Activated T-helper 1 cell treated with Interleukin-2 at 50 U/mL for 16 hours (primary cell): ENCODE measurements around the gene TTN.
"Not testable (repeated sequence)": the region's sequence is repeated elsewhere in the genome, so short reads cannot be mapped to it uniquely, and the experiment has no call there.

Experiments used
- DNase-seq: peaks from one replicate; pipeline ENCODE4 v3.0.0-alpha.2; 2020; ENCODE audit warnings: low read depth

The TTN gene

DNA sequence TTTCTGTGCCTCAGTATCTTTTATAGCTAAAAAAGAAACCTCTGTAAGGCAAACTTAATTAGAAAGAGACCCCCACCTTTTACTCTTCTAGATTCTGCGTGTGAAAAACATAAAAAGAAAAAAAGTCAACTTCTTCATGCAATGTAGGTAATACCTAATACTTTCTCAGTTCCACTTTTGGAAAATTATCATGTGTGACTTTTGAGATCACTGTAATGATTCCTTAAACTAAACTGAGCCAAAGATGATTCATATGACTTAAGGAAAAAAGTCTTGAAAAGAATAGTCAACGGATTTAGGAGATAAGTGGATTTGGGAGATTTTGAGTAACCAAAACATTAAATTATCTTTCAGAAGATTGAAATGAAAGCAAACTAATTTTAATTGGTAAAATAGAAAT, 278.0 kb downstream of the TTN start:
- DNase-seq: no peak

DNA sequence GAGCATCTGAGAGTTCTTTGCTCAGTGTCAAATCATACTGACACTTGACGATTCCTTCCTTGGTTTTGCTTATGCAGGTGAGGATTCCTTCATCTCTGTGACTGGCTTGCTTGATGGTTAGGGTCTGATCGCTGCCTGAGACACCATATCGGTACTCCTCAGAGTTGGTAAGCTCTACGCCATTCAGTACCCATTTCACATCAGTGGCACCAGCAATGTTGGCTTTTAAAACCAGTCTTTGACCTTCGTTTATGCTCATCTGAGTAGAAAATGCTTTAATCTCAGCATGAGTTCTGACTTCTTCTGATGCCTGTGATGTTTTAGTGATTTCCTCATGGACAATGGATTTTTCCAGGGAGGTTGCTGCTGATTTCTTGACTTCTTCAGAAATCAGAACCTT, 278.6 kb downstream of the TTN start:
- DNase-seq: no peak

DNA sequence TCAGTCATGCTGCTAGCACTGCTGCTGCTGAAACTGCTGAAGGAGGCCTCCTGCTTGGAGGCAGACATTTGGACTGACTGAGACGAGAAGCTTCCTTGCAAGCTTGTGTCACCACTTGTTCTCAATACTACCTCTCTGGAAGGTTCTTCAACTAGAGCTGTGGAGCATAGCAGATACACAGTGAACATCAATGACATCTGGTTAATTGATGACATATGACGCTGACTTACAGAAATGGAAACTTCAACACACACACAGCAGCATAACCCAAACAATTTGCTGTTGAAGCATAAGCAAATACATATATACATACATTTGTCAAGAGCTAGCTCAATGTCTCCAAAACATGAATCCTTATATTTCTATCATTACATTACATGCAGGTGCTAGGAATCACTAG, 279.6 kb downstream of the TTN start:
- DNase-seq: no peak

DNA sequence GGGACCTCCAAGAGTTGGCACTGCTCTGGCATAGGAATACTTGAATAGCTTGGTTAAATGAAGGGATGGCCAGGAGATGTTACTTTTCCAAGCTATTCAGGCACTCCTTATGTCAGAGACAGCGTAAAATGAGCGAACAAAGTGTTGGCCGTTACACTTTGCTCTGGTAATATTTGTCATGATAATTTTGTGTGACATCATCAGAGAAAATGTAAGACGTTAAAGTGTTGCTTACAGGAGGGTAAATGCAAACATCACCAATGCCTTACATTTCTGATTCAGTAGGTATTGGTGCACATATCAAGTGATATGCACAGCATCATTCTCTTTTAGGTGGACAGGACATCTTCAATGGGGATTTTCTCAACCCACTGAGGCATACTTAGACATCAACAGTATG, 281.0 kb downstream of the TTN start:
- no peak for DNase-seq

DNA sequence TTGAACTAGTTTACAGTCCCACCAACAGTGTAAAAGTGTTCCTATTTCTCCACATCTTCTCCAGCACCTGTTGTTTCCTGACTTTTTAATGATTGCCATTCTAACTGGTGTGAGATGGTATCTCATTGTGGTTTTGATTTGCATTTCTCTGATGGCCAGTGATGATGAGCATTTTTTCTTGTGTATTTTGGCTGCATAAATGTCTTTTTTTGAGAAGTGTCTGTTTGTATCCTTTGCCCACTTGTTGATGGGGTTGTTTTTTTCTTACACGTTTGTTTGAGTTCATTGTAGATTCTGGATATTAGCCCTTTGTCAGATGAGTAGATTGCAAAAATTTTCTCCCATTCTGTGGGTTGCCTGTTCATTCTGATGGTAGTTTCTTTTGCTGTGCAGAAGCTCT, 281.8 kb downstream of the TTN start:
- DNase-seq: not testable (repeated sequence)

DNA sequence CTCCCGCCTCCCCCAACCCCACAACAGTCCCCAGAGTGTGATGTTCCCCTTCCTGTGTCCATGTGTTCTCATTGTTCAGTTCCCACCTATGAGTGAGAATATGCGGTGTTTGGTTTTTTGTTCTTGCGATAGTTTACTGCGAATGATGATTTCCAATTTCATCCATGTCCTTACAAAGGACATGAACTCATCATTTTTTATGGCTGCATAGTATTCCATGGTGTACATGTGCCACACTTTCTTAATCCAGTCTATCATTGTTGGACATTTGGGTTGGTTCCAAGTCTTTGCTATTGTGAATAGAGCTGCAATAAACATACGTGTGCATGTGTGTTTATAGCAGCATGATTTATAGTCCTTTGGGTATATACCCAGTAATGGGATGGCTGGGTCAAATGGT, 282.2 kb downstream of the TTN start:
- DNase-seq: not testable (repeated sequence)

DNA sequence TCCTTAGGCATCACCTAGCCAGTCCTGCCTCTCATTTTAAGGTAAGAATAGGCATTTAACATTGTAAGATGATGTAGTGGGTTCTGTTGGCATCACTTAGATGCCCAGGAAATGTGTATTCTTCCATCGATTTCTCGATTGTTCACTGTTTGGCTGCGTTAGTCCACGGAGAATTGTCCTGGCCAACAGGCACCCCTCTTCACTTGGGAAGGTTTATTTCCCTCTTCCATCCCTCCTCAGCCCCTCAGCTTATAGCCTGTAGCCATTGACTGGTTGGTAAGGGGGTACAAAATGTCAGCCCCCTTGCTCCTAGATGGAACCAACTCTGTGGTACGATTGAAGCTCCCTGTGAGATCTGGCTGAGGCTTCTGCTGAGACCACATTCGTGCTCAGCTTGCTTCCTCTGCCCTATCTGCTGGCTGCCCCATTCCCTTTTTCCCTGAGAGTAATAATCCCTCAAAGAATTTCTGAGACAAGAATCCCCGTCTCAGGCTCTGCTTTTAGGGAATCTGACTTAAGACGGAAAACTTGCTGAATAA, 283.6 kb downstream of the TTN start:
- DNase-seq: no peak

DNA sequence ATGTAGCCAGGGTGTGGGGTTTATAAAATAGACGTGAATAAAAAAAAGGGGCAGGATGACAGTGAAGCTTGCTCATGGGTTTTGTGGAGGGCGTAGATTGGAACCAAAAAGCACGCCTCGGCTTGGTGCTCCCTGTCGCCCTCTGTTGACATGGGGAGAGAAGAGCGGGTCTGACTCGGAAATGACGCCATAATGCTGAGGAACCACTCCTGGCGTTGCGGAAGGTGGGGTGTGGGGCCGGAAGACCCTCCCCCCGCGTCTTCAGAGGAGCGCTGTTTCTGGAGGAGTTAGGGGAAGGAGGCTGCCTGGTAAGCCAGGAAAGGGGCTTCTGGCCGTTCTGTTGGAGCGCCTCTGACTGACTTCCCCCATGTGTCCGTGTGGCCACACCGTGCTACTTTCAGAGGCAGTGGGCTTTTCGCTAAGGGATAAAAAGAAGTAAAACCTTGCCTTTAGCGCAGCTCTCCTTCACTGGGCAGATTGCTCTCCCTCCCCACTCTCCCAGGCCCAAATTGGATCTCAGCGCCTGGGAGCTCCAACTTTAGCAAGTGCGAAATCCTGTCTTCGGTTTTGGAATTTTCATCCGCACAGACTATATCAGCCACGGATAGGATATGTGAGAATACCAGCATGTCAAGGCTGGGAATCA, 284.1 kb downstream of the TTN start:
- peak; percentile 72 for DNase-seq

DNA sequence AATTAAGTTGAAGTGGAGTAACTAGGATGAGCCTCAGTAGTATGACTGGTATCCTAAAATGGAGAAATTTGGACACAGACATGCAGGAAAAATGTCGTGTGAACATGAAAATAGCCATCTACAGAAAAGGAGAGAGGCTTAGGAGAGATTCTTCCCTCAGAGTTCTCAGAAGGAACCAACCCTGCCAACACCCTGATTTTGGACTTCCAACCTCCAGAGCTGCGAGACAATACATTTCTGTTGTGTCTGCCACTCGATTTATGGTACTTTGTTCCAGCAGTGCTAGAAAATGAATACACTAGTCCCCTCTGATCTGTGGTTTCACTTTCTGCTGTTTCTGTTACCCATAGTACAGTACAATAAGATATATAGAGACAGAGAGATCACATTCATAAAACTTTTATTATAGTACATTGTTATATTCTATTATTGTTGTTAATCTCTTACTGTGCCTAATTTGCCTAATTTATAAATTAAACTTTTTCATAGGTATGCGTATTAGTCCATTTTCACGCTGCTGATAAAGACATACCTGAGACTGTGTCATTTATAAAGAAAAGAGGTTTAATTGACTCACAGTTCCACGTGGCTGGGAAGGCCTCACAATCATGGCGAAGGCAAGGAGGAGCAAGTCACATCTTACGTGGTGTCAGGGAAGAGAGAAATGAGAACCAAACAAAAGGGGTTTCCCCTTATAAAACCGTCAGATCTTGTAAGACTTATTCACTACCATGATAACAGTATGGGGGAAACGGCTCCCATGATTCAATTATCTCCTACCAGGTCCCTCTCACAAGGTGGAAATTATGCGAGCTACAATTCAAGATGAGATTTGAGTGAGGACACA, 285.7 kb downstream of the TTN start:
- DNase-seq: no peak

DNA sequence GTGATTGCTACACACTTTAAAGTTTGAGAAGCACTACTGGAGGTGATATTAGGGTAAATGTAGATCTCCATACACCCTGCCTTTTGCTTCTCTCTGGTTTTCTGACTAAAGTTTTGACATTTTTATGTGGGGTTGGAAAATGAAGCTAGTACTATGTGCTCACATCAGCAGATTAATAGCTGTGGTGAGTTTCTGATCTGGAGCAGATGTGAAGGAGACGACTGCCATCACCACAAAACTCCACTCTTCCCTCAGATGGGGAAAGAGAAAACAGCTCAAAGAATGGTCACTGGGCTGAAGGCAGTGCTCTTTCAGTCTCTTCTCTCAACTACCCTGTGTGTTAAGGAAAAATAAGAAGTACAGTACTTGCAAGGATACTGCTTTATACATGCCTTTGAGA, 289.7 kb downstream of the TTN start:
- no peak for DNase-seq

DNA sequence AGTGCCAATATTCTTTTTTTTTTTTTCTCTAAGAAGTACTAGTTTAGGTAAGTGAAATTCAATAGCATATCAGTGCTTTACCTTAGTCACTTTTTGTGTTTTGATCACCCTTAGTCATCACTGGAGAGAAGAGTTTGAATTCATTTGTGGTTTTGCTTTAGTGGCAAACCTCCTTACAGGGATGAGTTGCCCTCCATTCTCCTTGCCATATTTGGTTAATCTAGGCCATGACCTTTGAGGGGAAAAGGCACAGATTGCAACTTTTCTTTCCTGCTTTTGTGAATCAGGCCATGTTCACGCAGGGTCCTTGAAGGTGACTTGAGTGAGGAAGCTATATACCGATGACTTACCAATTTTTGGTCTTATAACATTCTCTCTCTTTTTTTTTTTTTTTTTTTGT, 292.6 kb downstream of the TTN start:
- no peak for DNase-seq

DNA sequence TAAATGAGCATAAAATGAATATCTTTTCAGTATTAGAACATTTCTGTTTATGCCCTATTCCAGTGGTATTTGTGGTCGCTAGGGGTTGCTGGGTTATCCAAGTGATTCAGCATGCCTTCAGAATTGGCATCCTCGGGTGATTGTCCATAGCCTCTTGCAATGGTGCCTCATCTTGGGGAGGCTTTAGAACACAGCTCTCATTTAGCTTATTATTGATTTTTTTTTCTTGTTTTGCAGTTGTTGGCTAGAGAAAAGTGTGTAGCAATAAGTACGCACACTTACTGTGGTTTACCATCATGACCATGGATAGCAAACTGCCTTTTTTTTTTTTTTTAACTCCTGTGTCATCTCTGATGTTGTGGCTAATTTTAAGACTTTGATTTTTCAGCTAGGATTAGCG, 293.3 kb downstream of the TTN start:
- DNase-seq: no peak

DNA sequence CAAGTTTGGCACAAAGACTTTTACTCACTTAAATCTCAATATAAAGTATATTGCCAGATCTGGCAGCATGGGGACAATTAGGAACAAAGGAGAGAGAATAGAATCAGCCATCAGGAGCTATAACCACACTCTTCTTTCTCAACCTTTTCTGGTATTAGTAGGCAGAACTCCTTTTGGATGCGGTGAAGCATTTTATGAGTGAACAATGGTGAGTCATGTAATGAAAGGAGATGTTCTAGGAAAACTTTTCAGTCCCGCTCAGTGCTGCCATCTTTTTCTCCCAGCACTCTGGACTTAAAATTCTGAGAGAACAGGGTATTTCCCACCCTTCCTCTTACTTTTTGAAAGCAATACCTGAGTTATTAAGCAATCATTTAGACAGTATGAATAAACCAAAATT, 294.7 kb downstream of the TTN start:
- DNase-seq: no peak

DNA sequence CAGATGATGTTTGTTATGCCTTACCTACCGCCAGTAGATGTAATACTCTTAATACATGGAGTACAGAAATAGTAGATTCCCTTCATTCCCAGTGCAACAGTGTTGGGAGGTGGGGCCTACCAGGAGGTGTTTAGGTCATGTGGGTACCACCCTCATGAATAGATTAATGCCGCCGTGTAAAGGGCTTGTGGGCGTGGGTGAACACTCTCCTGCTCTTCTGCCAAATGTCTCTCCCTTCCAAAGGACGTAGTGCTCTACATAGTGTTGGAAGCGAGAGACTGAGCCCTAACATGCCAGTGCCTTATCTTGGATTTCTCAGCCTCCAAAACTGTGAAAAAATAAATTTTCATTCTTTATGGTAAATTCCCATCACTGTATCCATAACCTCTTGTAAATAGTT, 296.8 kb downstream of the TTN start:
- no peak for DNase-seq

DNA sequence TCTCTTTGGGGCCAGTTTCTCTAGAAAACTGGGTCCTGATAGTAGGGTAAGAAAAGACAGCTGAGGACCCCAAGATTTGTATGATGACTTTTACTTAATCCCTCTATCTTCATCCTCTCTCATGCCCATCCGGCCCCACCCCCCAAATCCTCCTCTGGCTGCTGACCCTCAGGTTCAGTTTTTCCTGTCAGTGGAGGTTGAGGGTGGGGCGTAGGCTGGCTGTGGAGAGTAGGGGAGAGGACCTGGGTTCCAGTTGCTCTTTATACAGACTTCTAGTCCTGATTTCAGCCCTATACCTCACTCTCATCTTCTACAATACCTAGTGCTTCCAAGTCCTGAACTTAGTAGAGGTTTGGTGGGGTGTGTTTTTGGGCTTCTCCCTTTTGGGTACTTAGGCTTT, 298.6 kb downstream of the TTN start:
- DNase-seq: no peak

DNA sequence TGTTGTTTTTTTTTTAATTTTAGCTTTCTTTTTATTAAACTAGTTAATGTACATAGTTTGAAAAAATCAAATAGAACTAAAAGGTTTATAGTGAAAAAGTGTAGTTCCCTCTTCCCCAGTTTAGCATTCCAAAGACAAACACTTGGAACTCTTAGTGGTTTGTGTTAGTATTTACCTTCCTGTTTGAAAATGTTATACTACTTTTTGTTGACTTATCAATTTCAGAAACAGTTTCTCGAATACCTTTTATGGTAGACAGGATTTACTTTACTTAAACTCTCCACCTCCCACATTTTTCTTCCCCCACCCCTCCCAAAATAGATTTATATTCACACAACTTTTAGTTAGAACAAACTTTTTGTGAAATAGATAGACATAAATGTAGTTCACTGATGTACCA, 300.3 kb downstream of the TTN start:
- no peak for DNase-seq

DNA sequence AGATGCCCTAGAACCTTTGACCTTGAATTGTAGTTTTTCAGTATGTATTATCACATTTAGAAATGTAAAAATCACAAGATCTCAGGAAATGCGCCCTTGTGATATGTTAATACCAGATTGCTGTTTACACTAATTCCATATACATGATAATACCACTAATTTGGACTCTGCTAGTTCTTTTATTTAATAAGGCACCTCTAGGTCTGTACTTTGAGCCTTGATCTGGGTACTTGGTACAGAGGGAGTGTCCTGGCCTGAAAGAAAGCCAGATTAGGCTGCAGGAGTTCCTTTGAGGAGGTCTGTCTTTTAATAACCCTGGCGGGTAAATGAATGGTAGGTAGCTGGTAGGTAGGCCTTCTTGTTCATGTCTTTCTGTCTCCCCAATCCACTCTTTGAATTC, 300.7 kb downstream of the TTN start:
- DNase-seq: no peak

DNA sequence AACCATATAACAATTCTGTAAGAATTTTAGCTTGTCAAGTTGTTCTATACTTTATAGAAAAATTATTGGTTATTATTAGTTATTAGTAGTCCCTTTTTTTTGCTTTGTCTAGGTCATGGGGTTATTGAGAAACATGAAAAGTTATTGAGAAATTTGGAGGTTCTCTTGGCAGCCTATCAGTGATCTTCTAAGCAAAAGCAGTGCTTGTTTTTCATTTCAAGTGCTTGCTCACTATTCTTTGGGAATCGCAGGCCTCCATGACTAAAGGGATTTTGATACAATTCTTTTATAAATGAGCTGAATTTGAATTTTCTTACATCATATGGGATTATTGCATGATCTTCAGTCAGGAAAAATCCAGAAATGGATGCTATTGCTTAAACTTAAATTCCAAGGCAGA, 301.1 kb downstream of the TTN start:
- no peak for DNase-seq

DNA sequence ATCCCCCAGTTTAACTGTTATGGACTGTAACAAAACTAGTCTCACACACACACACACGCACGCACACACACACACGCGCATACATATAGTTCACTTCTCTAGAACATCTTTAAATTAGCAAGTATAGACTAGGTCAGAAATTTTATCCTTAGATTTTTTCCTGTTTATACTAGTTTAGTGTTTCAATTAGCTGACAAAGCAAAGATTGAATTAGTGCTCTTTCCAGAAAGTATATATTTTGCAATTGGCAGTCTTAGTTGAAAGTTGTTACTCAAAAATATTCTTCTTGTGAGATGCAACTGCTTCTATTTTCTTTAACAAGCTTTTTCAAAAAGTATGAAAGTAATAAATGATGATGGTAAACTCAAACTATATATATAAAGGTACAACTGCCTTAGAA, 304.5 kb downstream of the TTN start:
- no peak for DNase-seq

DNA sequence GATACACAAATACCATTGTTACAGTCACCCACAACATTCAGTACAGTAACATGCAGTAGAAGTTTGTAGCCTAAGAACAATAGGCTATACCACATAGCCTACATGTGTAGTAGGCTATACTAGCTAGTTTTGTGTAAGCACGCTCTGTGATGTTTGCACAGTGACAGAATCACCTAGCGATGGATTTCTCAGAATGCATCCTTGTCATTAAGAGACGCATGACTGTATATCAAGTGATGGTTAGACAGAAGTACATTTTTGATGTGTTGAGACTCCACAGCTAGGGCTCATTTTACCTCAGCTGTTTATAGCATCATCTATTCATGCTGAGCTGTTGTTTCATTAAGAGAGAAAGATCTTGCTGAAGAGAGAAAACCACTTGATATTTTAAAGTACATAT, 307.6 kb downstream of the TTN start:
- DNase-seq: no peak

DNA sequence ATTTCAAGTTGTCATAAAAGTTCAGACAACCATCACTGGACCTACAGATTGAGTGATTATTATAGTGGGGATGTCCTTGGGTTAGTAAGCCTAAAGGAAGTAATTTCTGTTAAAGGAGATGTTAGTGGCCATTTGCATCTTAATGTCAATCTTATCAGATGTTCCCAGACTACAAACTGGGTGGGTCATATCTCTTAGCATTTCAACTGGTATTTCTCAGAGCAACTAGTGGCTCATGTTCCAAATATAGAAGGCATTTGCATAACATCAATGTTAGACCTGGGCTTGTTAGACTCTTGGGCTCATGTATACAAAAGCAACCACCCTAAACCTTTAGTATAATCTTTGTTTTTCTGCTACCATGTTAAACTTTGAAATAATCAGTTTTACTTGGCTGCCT, 309.1 kb downstream of the TTN start:
- no peak for DNase-seq

DNA sequence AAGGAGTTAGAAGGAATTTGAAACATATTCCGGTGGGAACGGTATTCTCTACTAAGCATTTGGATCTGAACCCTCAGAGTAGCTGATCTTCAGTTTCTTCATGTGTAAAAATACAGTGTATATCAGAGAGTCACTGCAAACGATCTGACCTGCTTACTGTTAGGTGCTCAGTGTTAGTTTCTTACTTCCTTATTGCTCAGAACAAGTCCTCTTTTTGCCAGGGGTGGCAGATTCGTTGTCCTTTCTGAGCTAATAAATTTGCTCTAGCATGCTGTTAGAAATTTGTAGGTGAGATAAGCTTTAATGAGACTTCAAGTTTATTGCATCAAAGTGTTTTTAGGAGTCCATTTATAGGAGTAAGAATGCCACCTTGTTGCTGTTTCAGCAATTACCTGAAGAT, 311.2 kb downstream of the TTN start:
- DNase-seq: no peak

DNA sequence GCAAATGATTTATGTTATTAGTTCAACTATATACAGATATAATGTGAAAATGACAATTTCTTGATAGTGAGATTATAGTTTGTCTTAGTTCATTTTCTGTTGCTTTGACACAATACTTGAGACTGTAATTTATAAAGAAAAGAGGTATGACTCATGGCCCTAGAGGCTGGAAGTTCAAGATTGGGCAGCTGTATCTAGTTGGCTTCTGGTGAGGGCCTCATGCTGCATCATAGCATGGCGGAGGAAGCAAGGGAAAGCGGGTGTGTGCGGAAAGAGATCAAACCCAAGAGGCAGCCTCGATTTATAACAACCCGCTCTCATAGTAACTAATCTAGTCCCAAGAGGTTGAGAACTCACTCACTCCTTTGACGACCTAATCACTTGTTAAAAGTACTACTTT, 315.6 kb downstream of the TTN start:
- DNase-seq: no peak

DNA sequence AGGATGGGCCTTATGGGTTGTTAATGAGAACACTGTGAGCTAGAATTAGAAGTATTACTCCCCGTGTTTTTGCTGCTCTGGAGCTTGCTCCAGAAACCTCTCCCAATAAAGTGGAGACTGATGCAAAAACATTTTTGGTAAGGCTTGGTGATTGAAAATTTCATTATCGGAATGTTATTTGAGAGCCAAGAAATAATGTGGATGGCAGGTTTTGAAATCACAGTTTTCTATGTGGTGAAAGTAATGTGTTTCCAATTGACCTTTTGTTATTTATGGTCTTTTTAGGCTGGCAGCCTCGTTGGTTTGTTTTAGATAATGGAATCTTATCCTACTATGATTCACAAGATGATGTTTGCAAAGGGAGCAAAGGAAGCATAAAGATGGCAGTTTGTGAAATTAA, 321.9 kb downstream of the TTN start:
- no peak for DNase-seq
